DMS153 (cell line): ENCODE measurements around the gene NDUFAF3.
A peak's percentile ranks its signal among the peaks of the same experiment; 100 is the strongest.

Experiments used
- DNase-seq: peaks from one replicate; lab custom pipeline; 2025; lab: John Stamatoyannopoulos, UW

Gene NDUFAF3

GRCh38 chr3:49017971-49018706 lies 3.8 kb upstream of the NDUFAF3 start, which contains the start of gene DALRD3:
TSS of gene DALRD3 (minus strand) at chr3:49018580. CDS start at chr3:49018564, 16 bp downstream.
- DNase-seq, result peak; percentile 24

- no peak for DNase-seq
These were observed 3.3 kb upstream of the NDUFAF3 start for GRCh38 chr3:49018707-49019006.

- DNase-seq, result no peak
These were observed 2.0 kb upstream of the NDUFAF3 start for GRCh38 chr3:49019941-49020329.

DNA sequence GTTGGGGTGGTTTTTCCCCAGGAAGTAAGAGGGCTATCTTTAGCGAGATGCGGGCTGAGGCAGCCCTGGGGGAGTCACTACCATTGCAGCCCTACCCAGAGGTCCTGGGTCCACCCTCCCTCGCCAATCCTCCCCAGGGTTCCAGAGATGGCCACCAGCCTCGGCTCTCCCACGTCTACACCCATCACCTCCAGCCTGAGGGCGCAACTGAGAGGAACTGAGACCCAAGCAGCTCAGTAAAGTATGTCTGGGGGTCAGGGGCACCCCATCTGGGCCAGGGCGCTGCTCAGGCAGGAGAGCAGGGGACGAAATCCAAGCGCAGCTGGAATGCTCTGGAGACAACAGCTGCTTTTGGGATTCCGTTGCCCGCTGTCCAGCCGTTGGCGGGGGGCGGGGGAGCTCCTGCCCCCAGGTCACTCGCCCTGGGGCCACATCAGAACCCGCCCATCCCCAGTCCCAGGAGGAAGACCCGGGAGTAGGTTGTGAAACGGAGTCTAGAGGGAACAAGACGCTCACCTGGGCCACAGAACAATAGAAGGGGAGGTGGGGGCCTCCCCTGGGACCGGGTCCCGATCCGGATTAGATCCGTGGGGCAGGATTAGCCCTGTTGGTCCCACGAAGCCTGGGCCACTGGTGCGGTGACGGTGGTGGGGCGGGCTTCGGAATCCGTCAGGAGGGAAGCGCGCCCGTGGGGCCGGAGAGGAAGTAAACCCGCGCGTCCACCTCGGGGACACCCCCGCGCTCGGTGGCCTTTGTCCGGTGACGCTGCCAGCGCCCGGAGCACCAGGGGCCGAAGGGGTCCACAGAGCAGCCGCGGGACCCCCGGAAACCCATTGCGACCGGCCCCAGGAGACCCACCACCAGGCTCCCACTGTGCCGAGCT lies 1.4 kb upstream of the NDUFAF3 start:
- DNase-seq, result no peak

DNA sequence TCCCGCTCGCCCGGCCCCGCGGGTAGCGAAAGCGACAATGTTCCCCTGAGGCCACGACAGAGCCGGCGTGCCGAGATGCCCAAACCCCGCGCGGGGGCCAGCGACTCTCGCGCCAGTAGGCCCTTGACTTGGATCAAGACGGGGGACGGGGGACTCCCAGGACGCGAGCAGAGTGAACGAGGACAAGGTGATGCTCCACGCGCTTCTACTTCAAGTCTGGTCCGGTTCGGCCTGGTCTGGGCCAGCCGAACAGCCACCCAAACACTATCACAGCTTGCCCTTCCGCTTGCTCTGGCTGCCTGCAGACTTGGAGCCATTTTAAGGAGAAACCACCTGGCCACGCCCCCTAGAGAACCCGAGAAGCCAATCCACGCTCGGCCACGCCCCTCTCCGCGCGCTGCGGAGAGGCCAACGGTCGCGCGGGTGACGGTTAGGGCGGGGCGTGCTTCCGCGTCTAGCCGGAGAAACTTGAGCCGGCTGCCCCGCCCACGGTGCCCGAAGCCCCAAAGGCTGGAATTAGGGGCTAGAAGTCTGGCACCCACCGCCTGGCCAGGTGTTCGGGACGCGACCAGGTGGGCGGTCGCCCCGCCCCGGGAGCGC lies 608 bp upstream of the NDUFAF3 start:
- peak; percentile 81 for DNase-seq

GRCh38 chr3:49022688-49023171 lies 809 bp downstream of the NDUFAF3 start:
- DNase-seq, result no peak

DNA sequence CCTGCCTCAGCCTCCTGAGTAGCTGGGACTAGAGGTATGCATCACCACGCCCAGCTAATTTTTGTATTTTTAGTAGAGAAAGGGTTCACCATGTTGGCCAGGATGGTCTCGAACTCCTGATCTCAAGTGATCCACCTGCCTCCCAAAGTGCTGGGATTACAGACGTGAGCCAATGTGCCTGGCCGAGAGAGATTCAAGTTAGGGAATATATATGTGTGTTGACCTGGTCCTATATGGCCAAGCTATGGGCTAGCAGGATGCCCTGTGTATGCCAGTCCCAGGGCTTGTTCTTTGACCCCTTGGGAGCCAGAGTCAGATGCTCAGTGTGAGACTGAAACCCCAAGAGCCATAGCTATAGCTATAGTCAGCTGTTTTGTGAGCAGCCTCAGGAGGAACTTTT lies 1.9 kb downstream of the NDUFAF3 start:
- no peak for DNase-seq

GRCh38 chr3:49024449-49024848 lies 2.5 kb downstream of the NDUFAF3 start:
- no peak for DNase-seq

DNA sequence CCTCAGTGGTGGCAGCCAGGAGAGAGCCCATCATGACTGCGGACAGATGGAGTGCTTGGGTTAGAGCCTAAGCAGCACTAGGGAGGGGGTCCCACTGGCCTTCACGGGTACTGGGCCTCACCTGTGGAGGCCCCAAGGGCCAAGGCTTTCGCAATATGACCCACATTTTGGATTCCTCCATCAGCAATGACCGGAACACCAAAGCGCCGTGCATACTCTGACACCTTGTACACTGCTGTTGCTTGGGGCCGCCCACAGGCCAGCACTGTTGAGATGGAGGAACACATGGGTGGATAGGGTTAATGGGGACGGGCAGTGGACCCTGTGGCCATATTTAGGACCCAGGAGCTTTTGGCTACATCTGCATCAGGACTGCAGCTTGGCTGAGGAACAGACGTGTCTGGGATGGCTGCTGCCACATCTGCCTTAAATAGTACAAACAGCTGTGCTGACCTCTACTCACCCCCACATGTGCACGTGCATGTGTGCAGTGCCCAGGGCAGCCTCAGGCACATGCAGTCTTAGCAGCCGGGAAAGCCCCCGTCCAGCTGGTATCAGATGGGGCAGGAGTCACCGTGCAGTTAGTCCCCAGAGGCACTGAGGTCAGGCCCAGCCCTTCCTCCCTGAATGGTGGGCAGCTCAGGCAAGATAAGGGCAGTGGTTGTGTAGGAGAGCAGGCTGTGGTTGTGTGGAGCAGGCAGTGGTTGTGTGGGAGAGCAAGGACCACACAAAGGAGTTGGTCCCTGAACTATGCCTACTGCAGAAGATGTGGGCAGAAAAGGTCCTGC lies 3.3 kb downstream of the NDUFAF3 start:
- no peak for DNase-seq

DNA sequence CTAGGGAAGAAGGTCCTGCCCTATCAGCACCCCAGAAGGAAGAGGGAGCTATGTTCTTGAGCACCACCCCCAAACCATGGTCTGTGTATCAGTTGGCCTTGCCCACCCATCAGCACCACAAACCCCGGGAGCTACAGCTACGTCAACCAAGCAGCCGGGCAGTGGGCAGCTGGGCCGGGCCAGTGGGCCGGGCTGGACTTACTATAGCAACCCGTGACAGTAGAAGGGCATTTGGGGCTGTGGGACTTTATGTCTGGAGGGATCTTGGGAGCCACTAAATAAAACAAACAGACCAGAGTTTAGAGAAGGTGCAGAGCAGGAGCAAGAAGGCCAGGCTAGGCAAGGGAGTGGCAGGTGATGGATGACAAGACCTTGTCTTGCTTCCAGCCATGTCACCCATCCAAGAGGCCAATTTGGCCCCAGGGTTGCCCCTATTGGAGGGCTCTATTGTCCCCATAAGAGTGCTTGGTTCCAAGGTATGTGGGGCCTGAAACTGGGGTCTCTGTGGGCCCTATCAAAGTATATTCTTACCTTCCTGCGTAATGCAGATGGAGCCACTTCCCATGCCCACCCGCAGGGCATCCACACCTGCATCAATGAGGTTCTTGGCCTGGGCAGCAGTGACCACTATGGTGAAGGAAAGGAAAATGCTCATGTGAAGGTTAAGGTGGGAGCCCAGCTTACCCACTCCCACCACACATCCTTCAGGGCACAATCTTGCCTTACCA lies 4.0 kb downstream of the NDUFAF3 start:
- no peak for DNase-seq

GRCh38 chr3:49026536-49026935 lies 4.6 kb downstream of the NDUFAF3 start:
- no peak for DNase-seq

DNA sequence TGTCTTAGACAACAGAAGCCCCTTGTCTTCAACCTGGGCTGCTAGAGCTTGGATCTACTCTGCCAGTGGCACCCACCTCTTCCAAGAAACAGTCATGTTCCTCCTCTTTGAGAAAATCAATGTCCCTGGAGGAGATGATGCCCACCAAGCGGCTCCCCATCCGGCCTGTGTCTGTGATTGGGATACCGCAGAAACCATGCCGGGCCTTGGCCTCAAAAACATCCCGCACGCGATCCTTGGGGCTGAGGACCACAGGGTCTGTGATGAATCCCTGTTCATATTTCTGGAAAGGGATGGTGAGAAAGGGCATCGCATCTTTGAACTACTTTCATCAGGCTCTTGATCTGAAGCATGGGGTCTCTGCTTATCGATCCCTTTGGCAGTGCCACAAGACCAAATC lies 5.7 kb downstream of the NDUFAF3 start:
- no peak for DNase-seq

GRCh38 chr3:49028298-49028672 lies 6.4 kb downstream of the NDUFAF3 start:
- DNase-seq, result no peak

DNA sequence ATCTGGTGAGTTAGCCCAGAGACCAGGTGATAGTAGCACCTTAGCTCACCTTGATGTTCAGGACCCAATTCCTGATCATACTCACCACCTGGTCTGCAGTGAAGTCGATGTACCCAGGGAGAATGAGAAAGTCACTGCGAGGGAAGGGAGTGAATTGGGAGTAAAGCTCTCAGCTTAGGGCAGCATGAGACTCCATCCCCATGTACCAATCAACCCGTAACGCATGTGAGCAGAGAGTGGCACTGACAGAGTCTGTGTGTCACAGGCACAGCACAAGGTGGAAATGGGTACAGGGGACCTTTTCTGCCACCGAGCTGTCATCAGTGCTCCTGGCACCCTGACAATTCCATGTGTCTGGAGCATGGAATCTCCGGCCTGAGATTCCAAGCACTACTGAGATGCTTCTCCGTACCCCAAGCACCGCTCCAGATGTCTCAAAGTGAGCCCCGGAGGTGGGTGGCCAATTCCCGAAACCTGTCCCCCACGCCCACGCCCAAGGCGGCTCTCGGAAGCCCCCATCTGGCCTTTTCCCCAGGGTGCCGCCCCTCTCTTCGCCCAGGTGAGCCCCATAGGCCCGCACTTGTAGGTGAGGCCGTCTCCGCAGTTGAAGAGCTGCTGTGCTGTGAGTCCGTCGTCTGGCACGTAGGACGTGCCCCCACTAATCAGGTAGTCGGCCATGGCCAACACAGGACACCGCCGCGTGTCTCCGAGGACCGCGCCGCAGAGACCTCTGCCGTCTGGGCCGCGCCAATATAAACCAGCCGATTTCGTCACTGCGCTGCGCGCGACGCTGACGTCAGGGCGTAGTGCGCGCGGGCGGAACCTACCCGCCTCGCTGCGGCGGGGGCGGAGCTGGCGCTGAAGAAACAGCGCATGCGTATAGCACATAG lies 7.0 kb downstream of the NDUFAF3 start, which contains the start of gene IMPDH2:
Gene IMPDH2, minus strand, starts transcription at position 726 of the 890 bp plus-strand sequence. Its CDS starts 48 bp downstream, at position 678.
- peak; percentile 65 for DNase-seq

DNA sequence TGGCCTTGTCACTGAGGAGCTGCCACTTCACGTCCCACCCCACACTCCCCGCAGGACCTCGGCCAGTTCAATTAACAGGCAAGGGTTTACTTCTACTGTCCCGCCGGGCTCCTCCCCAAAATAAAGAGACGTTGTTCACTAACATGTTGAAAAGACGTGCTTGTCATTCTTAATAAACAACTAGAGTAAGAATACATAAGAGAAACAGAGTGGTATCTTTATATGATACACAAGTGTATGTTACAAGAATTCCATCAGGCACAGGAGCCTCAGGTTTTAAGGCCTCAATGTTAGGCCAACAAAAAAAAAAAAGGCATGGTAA lies 7.6 kb downstream of the NDUFAF3 start:
- no peak for DNase-seq

DNA sequence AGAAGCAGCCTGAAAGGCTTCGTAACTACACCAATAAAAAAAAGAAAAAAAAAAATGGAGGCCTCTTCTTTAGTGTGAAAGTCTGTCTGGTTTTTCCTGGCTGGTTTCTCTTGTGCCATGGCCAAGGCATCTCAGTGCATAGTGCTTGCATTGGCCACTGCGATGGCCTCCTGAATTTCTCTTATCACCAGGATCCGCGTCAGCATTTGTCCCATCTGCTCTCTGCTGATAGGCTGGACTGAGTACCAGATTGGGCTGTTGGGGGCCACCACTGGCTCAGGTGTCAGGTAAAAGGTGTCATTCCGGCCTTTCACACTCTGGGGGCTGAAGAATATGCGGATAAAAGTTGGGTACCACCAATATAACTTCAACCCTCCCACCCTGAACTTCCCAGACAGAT lies 8.4 kb downstream of the NDUFAF3 start:
- no peak for DNase-seq

GRCh38 chr3:49032646-49033304 lies 10.9 kb downstream of the NDUFAF3 start:
- DNase-seq, result no peak

GRCh38 chr3:49034650-49035049 lies 12.7 kb downstream of the NDUFAF3 start:
- DNase-seq, result no peak

DNA sequence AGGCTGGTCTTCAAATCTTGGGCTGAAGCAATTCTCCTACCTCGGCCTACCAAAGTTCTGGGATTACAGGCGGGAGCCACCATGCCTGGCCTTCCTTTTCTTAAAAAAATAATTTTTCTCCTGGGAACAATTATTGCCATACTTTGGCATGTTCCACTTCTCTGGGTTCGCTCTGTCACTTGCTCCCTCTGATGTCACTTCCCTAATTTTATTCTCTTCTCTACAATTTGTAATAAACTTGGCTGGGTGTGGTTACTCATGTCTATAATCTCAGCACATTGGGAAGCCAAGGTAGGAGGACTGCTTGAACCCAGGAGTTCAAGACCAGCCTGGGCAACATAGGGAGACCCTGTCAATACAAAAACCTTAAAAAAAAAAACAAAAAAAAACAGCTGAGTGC lies 13.4 kb downstream of the NDUFAF3 start:
- no peak for DNase-seq

DNA sequence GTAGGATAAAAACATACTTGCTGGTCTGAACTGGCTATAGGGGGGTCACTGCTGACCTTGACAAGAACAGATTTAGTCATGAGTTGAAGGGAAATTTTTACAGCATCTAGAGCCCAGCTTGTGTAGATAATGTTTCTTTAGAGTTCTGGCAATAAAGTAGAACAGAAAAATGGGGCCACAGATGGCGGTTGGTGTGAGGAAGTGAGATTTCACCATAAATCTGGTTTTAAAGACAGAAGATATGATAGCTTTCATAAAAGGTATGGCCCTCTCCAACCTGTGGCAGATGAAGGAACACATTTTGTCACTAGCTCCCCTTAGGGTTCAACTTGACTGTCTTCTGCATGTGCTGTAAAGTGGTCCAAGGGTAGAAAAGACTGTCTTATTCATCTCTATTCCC lies 31.6 kb downstream of the NDUFAF3 start:
- no peak for DNase-seq
